Retinal pigment epithelial cell (primary cell): ENCODE results near the gene FOXP4.

Experiments used
- DNase-seq: peaks from one replicate; pipeline ENCODE4 v3.0.0-alpha.2; 2010; ENCODE audit warnings: low read depth
- H3K4me3 ChIP-seq: 2 replicates; pipeline ENCODE4 v1.5.1; 2011; ENCODE audit warnings: mild to moderate bottlenecking, low read length, control low read depth, moderate library complexity
- TF ChIP-seq, protein P1 (sequence below): conservative IDR thresholded peaks from 2 replicates; pipeline ENCODE4 v1.5.1; 2011; ENCODE audit warnings: low read depth, low read length, control low read depth, inconsistent platforms

Gene FOXP4

DNA sequence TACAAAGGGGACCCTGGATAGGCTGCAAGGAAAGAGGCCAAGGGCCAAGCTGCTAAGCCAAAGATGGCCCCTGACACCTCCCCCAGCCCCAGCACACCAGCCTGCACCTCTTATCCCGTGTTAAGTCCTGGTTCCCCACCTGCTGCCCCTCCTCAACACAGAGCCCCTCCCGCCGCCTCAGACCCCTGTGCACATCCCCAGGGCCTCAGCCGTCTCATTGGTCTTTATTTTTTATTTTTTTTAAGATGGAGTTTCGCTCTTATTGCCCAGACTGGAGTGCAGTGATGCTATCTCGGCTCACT lies 55.0 kb downstream of the FOXP4 start:
- DNase-seq = no peak
- TF ChIP-seq, protein P1, sequence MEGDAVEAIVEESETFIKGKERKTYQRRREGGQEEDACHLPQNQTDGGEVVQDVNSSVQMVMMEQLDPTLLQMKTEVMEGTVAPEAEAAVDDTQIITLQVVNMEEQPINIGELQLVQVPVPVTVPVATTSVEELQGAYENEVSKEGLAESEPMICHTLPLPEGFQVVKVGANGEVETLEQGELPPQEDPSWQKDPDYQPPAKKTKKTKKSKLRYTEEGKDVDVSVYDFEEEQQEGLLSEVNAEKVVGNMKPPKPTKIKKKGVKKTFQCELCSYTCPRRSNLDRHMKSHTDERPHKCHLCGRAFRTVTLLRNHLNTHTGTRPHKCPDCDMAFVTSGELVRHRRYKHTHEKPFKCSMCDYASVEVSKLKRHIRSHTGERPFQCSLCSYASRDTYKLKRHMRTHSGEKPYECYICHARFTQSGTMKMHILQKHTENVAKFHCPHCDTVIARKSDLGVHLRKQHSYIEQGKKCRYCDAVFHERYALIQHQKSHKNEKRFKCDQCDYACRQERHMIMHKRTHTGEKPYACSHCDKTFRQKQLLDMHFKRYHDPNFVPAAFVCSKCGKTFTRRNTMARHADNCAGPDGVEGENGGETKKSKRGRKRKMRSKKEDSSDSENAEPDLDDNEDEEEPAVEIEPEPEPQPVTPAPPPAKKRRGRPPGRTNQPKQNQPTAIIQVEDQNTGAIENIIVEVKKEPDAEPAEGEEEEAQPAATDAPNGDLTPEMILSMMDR = no peak
- H3K4me3 ChIP-seq = no peak overlapping the region

DNA sequence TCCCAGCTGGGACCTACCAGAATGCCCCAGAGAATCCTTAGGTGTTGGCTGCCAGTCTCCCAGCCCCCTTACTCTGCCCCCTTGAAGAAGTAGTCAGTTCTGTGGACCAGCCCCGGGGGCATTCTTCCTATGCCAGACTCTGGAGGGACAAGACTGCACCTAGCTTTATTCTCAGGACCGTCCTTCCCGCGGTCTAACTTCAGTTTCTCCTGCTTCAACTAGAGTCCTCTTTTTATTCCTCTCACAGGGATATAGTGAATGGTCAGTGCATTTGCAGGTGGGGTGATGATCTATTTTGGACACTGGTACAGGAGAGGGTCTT lies 56.2 kb downstream of the FOXP4 start:
- no peak overlapping the region for H3K4me3 ChIP-seq
- DNase-seq = no peak
- TF ChIP-seq, protein P1 = no peak

DNA sequence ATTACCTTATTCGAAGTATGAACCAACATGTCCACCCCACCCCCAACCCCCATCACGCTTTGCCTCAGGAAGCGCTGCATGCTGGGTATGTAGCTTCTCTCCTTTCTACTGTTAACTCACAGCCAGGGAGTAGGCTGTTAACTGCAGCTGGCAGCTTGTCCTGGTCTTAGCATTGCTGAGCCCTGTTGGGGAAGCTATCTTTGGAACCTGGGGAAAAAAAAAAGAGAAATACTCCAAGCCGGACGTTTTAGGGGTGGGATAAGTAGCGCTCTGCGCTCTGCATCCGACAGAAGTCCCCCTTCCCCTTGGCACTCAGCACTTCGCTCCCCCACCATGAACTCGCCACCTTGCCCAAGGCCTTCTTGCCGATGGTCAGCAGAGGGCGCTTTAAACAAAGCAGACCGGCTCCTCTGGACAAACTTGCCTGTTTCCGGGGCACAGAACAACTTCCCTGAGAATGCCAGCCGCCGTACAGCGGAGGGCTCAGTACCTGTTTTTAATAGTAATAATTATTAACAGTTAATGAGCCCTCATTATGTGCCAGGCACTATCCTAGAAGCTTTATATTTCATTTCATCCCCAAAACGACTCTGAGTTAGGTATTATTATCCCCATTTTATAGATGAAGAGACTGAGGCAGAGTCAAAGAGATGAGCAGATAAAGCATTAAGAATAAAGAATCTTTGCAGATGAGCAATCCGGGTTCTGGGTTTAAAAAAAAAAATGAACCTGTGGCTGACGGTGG lies 56.9 kb downstream of the FOXP4 start:
- peak overlapping the region; percentile 31 for H3K4me3 ChIP-seq
- DNase-seq = no peak
- TF ChIP-seq, protein P1 = peak; percentile 93

DNA sequence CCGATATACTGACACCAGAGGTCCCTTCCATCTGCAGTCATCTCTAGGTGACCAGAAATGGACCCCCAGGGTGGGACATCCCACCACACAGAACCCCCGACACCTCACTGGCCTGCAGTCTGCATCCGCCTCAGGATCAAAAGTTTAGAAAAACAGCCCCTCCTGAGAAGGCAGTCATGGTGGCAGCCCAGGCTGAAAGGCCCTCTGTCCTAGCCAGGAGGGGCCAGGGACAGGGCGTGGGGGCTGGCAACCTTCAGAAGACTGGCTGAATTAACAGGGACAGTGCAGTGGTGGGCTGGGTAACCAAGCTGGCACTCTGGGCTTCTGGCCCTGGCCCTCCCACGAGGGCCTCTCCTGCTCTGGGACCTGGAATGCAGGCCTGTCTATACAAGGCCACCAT lies 57.8 kb downstream of the FOXP4 start:
- no peak for DNase-seq
- H3K4me3 ChIP-seq = no peak overlapping the region
- TF ChIP-seq, protein P1 = no peak

DNA sequence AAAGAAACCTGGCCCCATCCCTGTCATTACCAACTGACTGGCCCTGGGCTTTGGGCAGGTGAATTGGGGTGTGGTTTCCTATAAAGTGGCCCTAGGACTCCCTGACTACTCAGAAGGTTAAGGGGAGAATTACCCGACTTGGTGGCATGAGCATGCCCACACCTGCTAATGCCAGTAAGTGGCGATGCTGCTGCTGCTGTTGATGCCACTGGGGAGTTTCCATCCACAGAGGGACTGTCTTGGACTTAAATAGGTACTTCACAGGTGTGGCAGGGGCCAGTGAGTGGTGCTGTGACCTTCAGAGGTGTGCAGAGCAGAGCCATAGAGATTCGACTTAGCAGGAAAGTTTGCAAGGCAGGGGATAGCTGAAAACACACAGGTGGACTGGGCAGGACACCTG lies 59.5 kb downstream of the FOXP4 start:
- H3K4me3 ChIP-seq = no peak overlapping the region
- TF ChIP-seq, protein P1 = no peak
- DNase-seq = no peak

DNA sequence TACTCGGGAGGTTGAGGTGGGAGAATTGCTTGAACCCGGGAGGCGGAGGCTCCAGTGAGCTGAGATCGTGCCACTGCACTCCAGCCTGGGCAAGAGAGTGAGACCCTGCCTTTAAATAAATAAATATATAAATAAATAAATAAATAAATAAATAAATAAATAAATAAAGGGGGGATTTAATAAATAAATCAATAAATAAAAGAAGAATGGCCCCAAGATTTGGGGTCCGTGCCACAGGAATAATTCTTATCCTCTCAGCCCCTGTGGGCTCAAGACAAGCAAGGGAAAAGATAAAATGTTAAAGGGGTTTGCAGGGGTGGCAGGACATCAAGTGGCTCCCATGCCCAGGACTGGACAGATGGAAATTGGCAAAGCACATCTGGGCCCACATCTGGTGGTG lies 60.9 kb downstream of the FOXP4 start:
- DNase-seq = no peak
- no peak overlapping the region for H3K4me3 ChIP-seq
- TF ChIP-seq, protein P1 = no peak

DNA sequence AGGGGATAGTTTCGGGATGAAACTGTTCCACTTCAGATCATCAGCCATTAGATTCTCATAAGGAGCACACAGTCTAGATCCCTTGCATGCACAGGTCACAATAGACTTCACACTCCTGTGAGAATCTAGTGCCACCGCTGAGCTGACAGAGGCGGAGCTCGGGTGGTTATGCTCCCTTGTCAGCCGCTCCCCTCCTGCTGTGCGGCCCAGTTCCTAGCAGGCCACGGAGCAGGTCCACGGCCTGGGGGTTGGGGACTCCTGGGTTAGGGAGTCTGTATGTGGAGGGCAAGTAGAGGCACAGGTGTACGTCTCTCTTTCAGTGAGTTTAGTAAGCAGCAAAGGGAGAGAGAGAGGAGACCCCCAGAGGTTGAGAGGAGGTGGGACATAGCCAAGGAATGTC lies 61.6 kb downstream of the FOXP4 start:
- no peak overlapping the region for H3K4me3 ChIP-seq
- no peak for DNase-seq
- TF ChIP-seq, protein P1 = no peak
